ENCODE measurements around the gene CEMIP.

Gene CEMIP

DNA sequence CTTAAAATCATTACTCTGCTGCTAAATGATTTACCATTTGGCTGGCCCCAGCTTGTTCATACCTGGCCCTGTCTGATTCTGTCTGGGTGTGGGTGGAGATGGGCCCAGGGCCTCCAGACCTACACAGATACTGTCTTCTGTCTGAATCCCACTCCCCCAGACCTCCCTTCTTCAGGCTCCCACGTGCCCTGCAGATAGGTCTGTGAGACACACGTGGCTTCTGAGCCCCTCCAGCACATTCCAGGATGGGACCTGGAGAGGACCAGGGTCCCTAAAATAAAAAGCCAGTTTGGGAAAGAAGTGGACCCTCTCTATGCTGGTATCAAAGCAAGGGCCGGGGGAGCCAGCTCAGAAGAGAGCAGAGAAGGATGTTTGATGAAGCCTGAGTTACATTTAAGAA, 14.6 kb upstream of the CEMIP start:
- no peaks in the 10 kb centered on the region for H3K9me3 ChIP-seq (ENCODE audit: insufficient read depth, low read length)
- no peak overlapping the region for H3K9ac ChIP-seq (ENCODE audit: low read length)
- H3K79me2 ChIP-seq (ENCODE audit: insufficient read depth, low read length), result no peaks in the 10 kb centered on the region
- H3F3A ChIP-seq (ENCODE audit: insufficient read depth), result no peaks in the 10 kb centered on the region
- no peaks in the 10 kb centered on the region for H4K20me1 ChIP-seq (ENCODE audit: low read depth, low read length)
- H3K9me2 ChIP-seq (replicated peaks; ENCODE audit: insufficient read depth, low read length), result no peaks in the 10 kb centered on the region
- no peaks in the 10 kb centered on the region for H3K36me3 ChIP-seq (ENCODE audit: low read length)
- H3K27me3 ChIP-seq (ENCODE audit: low read length), result no peaks in the 10 kb centered on the region
- H3K4me2 ChIP-seq (ENCODE audit: low read depth, low read length, poor library complexity, severe bottlenecking), result no peak overlapping the region
- no peak overlapping the region for H2AFZ ChIP-seq (ENCODE audit: low read depth, low read length, severe bottlenecking)
- H3K27ac ChIP-seq (ENCODE audit: low read depth, low read length), result no peak overlapping the region
- no peak overlapping the region for H3K4me3 ChIP-seq (ENCODE audit: insufficient read depth, low read length, poor library complexity, severe bottlenecking)
- TF ChIP-seq EZH2phosphoT487 (conservative IDR thresholded peaks at IDR 0.05; ENCODE audit: low read length), result no peak
- TF ChIP-seq, protein P1, sequence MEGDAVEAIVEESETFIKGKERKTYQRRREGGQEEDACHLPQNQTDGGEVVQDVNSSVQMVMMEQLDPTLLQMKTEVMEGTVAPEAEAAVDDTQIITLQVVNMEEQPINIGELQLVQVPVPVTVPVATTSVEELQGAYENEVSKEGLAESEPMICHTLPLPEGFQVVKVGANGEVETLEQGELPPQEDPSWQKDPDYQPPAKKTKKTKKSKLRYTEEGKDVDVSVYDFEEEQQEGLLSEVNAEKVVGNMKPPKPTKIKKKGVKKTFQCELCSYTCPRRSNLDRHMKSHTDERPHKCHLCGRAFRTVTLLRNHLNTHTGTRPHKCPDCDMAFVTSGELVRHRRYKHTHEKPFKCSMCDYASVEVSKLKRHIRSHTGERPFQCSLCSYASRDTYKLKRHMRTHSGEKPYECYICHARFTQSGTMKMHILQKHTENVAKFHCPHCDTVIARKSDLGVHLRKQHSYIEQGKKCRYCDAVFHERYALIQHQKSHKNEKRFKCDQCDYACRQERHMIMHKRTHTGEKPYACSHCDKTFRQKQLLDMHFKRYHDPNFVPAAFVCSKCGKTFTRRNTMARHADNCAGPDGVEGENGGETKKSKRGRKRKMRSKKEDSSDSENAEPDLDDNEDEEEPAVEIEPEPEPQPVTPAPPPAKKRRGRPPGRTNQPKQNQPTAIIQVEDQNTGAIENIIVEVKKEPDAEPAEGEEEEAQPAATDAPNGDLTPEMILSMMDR (IDR thresholded peaks at IDR 0.05; ENCODE audit: insufficient read depth, low read length, poor library complexity, severe bottlenecking), result no peak

DNA sequence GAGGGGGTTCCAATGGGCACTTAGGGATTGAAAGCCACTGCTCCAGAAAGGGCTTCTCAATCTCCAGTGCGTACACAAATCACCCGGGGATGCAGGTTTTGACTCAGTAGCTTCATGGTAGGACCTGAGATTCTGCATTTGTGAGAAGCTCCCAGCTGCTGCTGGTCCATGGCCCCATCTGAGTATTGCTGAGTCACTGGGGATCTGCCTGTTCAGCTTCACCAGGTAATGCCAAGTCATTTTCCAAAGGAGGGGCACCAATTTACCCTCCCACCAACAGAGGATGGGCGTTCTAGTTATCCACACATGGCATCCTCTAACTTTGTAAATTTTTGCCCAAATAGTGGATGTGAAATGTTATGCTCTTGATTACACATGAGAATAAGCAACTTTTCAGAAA, 12.9 kb upstream of the CEMIP start:
- Histone ChIP-seq H3K9me3 (ENCODE audit: insufficient read depth, low read length) (no peaks in the 10 kb centered on the region), H4K20me1 (ENCODE audit: low read depth, low read length) (no peaks in the 10 kb centered on the region), H3K9me2 (replicated peaks; ENCODE audit: insufficient read depth, low read length) (no peaks in the 10 kb centered on the region), H3K36me3 (ENCODE audit: low read length) (no peaks in the 10 kb centered on the region), H3K79me2 (ENCODE audit: insufficient read depth, low read length) (no peaks in the 10 kb centered on the region), H3K27ac (ENCODE audit: low read depth, low read length) (no peak overlapping the region), H3K27me3 (ENCODE audit: low read length) (no peaks in the 10 kb centered on the region), H2AFZ (ENCODE audit: low read depth, low read length, severe bottlenecking) (no peak overlapping the region), H3F3A (ENCODE audit: insufficient read depth) (no peaks in the 10 kb centered on the region), H3K4me3 (ENCODE audit: insufficient read depth, low read length, poor library complexity, severe bottlenecking) (no peak overlapping the region), H3K4me2 (ENCODE audit: low read depth, low read length, poor library complexity, severe bottlenecking) (no peak overlapping the region), H3K9ac (ENCODE audit: low read length) (no peak overlapping the region)
- TF ChIP-seq EZH2phosphoT487 (conservative IDR thresholded peaks at IDR 0.05; ENCODE audit: low read length), result no peak
- TF ChIP-seq, protein P1 (IDR thresholded peaks at IDR 0.05; ENCODE audit: insufficient read depth, low read length, poor library complexity, severe bottlenecking), result no peak

DNA sequence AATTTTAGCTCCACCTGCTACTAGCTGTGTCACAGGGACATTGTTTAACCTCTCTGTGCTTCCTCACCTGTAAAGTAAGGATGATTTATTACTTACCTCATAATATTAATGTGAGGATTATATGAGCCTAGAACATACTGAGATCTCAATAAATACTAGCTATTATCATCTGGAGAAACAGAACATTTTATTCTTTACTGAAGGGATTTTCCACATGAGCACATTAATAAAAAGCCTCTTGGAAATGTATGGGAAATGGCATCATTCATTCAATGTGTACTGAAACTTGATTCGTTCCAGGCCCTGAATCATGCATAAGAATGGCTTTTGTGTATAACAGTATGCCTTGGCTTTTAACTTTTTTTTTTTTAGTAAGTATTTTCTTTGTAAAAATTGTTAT, 11.0 kb upstream of the CEMIP start:
- H4K20me1 ChIP-seq (ENCODE audit: low read depth, low read length), result no peaks in the 10 kb centered on the region
- TF ChIP-seq, protein P1 (IDR thresholded peaks at IDR 0.05; ENCODE audit: insufficient read depth, low read length, poor library complexity, severe bottlenecking), result no peak
- no peak for TF ChIP-seq EZH2phosphoT487 (conservative IDR thresholded peaks at IDR 0.05; ENCODE audit: low read length)
- H3K4me2 ChIP-seq (ENCODE audit: low read depth, low read length, poor library complexity, severe bottlenecking), result no peak overlapping the region
- H3K27me3 ChIP-seq (ENCODE audit: low read length), result no peaks in the 10 kb centered on the region
- H3K27ac ChIP-seq (ENCODE audit: low read depth, low read length), result no peak overlapping the region
- H3K4me3 ChIP-seq (ENCODE audit: insufficient read depth, low read length, poor library complexity, severe bottlenecking), result no peak overlapping the region
- H3K79me2 ChIP-seq (ENCODE audit: insufficient read depth, low read length), result no peaks in the 10 kb centered on the region
- H3F3A ChIP-seq (ENCODE audit: insufficient read depth), result no peaks in the 10 kb centered on the region
- no peak overlapping the region for H3K9ac ChIP-seq (ENCODE audit: low read length)
- H3K9me2 ChIP-seq (replicated peaks; ENCODE audit: insufficient read depth, low read length), result no peaks in the 10 kb centered on the region
- H3K9me3 ChIP-seq (ENCODE audit: insufficient read depth, low read length), result no peaks in the 10 kb centered on the region
- H3K36me3 ChIP-seq (ENCODE audit: low read length), result no peaks in the 10 kb centered on the region
- H2AFZ ChIP-seq (ENCODE audit: low read depth, low read length, severe bottlenecking), result no peak overlapping the region

All from SU-DHL-6 (cell line).